H7 (cell line): ENCODE data around the gene PLEKHG1. TPM values are rescaled to one million over a fixed set of nuclear protein-coding genes. Genes with fewer than 3 reads are reported as not detected.

ENCODE experiments used
- DNase-seq: peaks from one replicate; pipeline ENCODE4 v3.0.0; 2012
- H3K27me3 ChIP-seq: 2 replicates; pipeline ENCODE4 v1.6.0; 2011; ENCODE audit warnings: mild to moderate bottlenecking, low read length; ENCODE audit not compliant: control insufficient read depth, insufficient read depth
- H3K36me3 ChIP-seq: replicated peaks from 2 replicates; pipeline ENCODE4 v1.5.1; 2011; ENCODE audit warnings: low read length; ENCODE audit not compliant: control insufficient read depth, insufficient read depth
- H3K4me3 ChIP-seq: 2 replicates; pipeline ENCODE4 v1.5.1; 2011; ENCODE audit warnings: low read depth, mild to moderate bottlenecking, control low read depth, low read length, moderate library complexity; ENCODE audit not compliant: insufficient read depth
- total RNA-seq: library from RNA; depleted of rRNA; stranded (reverse); fragments of >200 nt; shearing (Covaris generic); gene quantifications from 2 replicates; pipeline ENCODE4 v1.2.3, GENCODE V29; 2014

Gene PLEKHG1
- total RNA-seq, 1 experiment from 2014 or later = 0.45 TPM

GRCh38 chr6:150579611-150580010, 20.1 kb upstream of the PLEKHG1 start:
- Histone ChIP-seq H3K36me3 (no peaks in the 10 kb centered on the region), H3K27me3 (no peaks in the 10 kb centered on the region), H3K4me3 (no peak overlapping the region)
- no peak for DNase-seq

DNA sequence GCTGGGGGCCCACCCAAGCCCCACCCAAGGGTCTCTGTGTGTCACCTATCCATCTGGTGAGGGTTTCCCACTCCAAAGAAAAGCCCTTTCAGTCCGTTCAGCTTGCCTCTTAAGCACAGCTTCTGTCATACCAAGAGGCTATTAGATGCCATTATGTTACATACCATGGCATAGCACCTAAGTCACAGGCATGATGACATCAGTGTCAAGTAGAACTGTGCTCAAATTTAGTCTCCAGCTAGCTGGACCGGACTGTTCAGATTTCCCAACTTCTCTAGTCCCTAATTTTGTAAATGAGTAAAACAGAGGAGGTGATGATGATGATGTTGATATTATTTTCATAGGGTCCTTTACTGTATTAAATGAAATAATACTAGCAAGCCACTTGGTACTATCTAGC, 19.2 kb upstream of the PLEKHG1 start:
- Histone ChIP-seq H3K27me3 (no peaks in the 10 kb centered on the region), H3K36me3 (no peaks in the 10 kb centered on the region), H3K4me3 (no peak overlapping the region)
- no peak for DNase-seq

- no peaks in the 10 kb centered on the region for H3K36me3 ChIP-seq
- no peaks in the 10 kb centered on the region for H3K27me3 ChIP-seq
- H3K4me3 ChIP-seq = no peak overlapping the region
- DNase-seq = no peak
These were observed 15.6 kb upstream of the PLEKHG1 start for GRCh38 chr6:150584065-150584464.

DNA sequence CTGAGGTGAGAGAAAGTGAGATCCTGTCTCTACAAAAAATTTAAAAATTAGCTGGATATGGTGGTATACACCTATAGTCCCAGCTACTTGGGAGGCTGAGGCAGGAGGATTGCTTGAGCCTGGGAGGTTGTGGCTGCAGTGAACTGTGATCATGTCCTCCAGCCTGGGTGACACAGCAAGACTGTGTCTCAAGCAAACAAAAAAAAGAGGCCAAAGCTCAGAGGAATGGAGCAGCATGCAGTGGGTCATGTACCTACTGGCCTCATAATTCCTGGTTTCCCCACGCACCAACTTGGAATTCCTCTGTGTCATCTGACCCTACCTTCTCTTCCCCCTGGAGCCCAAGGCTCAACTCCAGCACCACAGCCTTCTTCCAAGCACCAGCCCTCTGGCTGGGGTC, 15.1 kb upstream of the PLEKHG1 start:
- Histone ChIP-seq H3K27me3 (no peaks in the 10 kb centered on the region), H3K36me3 (no peaks in the 10 kb centered on the region), H3K4me3 (no peak overlapping the region)
- no peak for DNase-seq

- no peak overlapping the region for H3K4me3 ChIP-seq
- DNase-seq = no peak
- H3K36me3 ChIP-seq = no peaks in the 10 kb centered on the region
- H3K27me3 ChIP-seq = no peaks in the 10 kb centered on the region
These were observed 12.8 kb upstream of the PLEKHG1 start for GRCh38 chr6:150586850-150587359.

GRCh38 chr6:150587637-150588036, 12.0 kb upstream of the PLEKHG1 start:
- Histone ChIP-seq H3K4me3 (no peak overlapping the region), H3K36me3 (no peaks in the 10 kb centered on the region), H3K27me3 (no peaks in the 10 kb centered on the region)
- no peak for DNase-seq

DNA sequence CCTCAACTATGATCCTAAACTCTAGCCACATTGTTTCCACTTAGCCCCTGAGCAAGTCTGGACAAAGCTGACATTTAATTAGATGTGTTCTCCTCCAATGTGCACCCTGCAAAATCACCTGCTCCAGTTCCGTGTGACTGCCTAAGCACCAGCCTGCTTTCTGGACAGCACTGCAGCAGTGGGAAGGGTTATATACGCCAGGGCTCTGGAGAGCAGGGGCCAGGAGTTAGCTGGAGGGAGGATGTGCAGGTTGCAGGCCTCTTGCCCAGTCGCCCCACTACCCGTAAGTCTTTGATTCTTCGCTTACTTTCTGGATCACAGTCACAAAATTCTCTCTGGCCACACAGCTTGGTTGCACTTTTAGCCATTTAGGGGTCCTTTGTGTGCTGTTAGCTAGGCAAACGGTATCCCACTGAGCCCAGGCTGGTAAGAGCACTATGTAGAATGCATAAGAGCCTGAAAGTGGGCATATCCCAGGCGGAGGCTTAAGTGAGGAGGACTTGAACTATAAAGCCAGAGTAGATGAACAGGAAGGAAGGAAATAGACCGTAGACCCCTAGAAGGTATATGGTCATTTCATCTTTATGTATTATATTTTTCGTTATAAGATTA, 10.7 kb upstream of the PLEKHG1 start:
- no peak for DNase-seq
- H3K27me3 ChIP-seq = no peaks in the 10 kb centered on the region
- no peak overlapping the region for H3K4me3 ChIP-seq
- H3K36me3 ChIP-seq = no peaks in the 10 kb centered on the region

- no peak overlapping the region for H3K4me3 ChIP-seq
- no peaks in the 10 kb centered on the region for H3K27me3 ChIP-seq
- no peaks in the 10 kb centered on the region for H3K36me3 ChIP-seq
- DNase-seq = no peak
These were observed 9.8 kb upstream of the PLEKHG1 start for GRCh38 chr6:150589852-150590251.

DNA sequence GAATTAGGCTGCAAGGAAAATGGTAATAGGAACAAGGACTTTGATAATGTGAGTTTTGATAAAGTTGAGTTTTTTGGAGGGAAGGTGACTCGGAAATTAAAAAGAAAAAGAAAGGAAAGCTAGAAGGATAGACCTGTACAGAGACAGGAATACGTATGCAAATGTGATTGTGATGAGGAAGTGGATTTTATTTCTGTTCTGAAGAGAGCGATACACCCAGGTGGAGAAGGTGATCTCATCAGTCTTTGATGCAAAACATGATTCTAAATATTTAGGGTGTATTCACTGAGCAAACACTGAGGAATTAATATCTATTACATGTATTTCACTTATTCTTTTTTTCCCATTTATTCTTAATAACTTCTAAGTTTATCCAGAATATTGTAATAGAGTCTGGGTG, 9.2 kb upstream of the PLEKHG1 start:
- Histone ChIP-seq H3K27me3 (no peaks in the 10 kb centered on the region), H3K36me3 (no peaks in the 10 kb centered on the region), H3K4me3 (no peak overlapping the region)
- no peak for DNase-seq

GRCh38 chr6:150592377-150592995, 7.2 kb upstream of the PLEKHG1 start:
- peaks cover 1% of the 10 kb centered on the region; the same call in 1 of the 2 replicates for H3K27me3 ChIP-seq
- no peak overlapping the region for H3K4me3 ChIP-seq
- no peaks in the 10 kb centered on the region for H3K36me3 ChIP-seq
- no peak for DNase-seq

DNA sequence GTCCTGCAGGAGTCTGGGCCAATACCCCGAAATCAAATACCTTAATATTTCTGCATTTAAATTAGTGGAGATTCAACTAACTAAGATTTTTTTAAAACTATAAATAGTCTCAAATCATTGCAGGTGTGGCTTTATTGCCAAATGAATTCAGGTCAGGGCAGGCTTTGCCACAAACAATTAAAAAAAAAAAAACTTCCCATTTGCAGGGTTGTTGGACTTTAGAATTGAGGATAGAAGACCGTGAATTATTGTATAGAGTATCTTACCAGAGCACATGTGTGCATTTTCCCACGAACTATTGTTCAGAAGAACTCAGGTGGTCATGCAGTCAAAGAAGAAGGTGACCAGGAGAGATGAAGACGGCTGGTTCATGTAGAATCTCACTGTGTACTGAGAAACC, 6.6 kb upstream of the PLEKHG1 start:
- H3K36me3 ChIP-seq = no peaks in the 10 kb centered on the region
- H3K4me3 ChIP-seq = no peak overlapping the region
- DNase-seq = no peak
- peaks cover 3% of the 10 kb centered on the region for H3K27me3 ChIP-seq

DNA sequence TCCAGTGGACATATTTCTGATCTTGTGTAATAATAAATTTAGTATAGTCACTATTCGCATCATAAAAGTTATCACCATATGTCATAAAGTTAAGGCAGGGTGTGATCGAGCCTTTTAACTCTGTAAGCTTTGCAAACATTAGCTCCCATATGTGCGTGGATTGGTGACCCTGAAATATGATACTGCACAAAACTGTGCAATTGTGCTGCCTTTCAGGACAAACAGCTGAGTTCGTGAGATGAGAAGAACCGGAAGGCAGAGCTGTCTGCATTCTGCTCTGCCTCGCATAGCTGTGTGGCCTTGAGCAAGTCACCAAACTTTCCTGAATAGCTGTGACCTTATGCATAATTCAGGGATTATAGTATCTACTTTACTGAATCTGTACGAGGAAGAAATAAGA, 3.2 kb upstream of the PLEKHG1 start:
- Histone ChIP-seq H3K27me3 (peaks cover 31% of the 10 kb centered on the region), H3K4me3 (no peak overlapping the region), H3K36me3 (no peaks in the 10 kb centered on the region)
- DNase-seq = no peak

DNA sequence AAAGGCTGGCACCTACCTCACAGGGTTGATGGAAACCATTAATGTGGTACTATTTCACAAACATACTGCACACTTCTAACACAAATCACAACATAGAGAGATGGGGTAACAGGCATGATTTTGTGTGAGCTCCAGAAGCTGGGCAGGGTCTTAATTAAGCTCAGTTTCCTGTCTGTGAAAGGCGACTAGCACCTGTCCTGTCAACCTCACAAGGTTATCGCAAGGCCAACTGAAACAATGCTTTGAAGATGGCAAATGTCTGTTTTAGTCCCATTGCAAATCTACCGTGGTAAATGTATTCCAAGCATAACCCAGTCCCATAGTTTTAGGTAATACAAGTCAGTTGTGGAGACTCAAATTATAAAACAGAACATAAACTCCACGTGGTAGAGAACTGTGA, 1.3 kb upstream of the PLEKHG1 start:
- DNase-seq = no peak

GRCh38 chr6:150598858-150599198, 857 bp upstream of the PLEKHG1 start:
- Histone ChIP-seq H3K36me3 (no peaks in the 10 kb centered on the region), H3K4me3 (no peak overlapping the region), H3K27me3 (peaks cover 46% of the 10 kb centered on the region)
- no peak for DNase-seq

More for the DNA sequence above, 1.3 kb upstream of the PLEKHG1 start:
- Histone ChIP-seq H3K27me3 (peaks cover 46% of the 10 kb centered on the region), H3K36me3 (no peaks in the 10 kb centered on the region), H3K4me3 (no peak overlapping the region)

DNA sequence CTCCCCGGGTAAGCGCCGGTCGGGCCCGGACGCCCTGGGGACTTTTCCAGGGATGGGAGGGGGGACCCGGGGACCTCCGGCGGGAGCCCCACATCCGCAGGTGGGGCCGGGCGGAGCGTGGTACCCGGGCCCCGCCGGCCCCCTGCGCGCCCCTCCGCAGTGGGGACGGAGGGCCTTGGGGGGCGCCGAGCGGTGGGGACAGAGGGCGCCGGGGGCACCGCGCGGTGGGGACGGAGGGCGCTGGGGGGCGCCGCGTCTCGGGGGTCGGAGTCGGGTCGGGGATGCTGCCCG, 270 bp downstream of the PLEKHG1 start:
- H3K36me3 ChIP-seq = no peaks in the 10 kb centered on the region
- H3K27me3 ChIP-seq = peaks cover 46% of the 10 kb centered on the region
- no peak for DNase-seq
- H3K4me3 ChIP-seq = peak overlapping the region; percentile 63
